Fibroblast of lung (primary cell): ENCODE data around the gene GPRIN3.

Source experiments
- CTCF ChIP-seq, 2 donors: IDR thresholded peaks in 1 of 2; conservative IDR thresholded peaks in 1 of 2; 1 replicate in 1 of 2; 2 replicates in 1 of 2; pipeline ENCODE4 v1.5.1; 2011 to 2012; ENCODE audit warnings: low read length in 2 of 2, control low read depth in 1 of 2, inconsistent platforms in 1 of 2, low read depth in 1 of 2, mild to moderate bottlenecking in 1 of 2
- EZH2 ChIP-seq: IDR thresholded peaks from 2 replicates; pipeline ENCODE4 v1.5.1; 2012; ENCODE audit warnings: low read length, control low read depth, mild to moderate bottlenecking; ENCODE audit errors: missing control alignments

GRCh38 chr4:89217604-89218003 lies 90.0 kb downstream of the GPRIN3 start:
- TF ChIP-seq CTCF (conservative IDR thresholded peaks at IDR 0.05 in 1 of 2, IDR thresholded peaks at IDR 0.05 in 1 of 2; ENCODE audit: low read depth in 1 of 2, low read length in 2 of 2) = no peak
- TF ChIP-seq EZH2 = no peak
